ENCODE data around the gene EVC.

GRCh38 chr4:5822619-5823018, 111.6 kb downstream of the EVC start:
- TF ChIP-seq, protein P1, sequence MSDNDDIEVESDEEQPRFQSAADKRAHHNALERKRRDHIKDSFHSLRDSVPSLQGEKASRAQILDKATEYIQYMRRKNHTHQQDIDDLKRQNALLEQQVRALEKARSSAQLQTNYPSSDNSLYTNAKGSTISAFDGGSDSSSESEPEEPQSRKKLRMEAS (IDR thresholded peaks at IDR 0.05), result no peak
- TF ChIP-seq YY1 (IDR thresholded peaks at IDR 0.05; ENCODE audit: low read depth) (no peak), CEBPB (IDR thresholded peaks at IDR 0.05) (no peak), RAD21 (IDR thresholded peaks at IDR 0.05; ENCODE audit: low read depth) (no peak), TAF1 (IDR thresholded peaks at IDR 0.05; ENCODE audit: low read depth) (no peak), TCF12 (IDR thresholded peaks at IDR 0.05; ENCODE audit: low read depth) (no peak)
